MM.1S (cell line): ENCODE results near the gene TET2.

ENCODE experiments used
- DNase-seq: peaks from one replicate; pipeline ENCODE4 v3.0.0-alpha.2; 2015
- H2AFZ ChIP-seq: fragments of 300-600 bp; sonication (generic); 2 replicates; pipeline ENCODE4 v1.6.0; 2016; ENCODE audit warnings: antibody characterized with exemption, low read length
- H3F3A ChIP-seq: fragments of 300-600 bp; sonication (generic); 2 replicates; pipeline ENCODE4 v1.6.1; 2016; ENCODE audit warnings: mild to moderate bottlenecking, antibody characterized with exemption, low read length, moderate library complexity, mixed read lengths; ENCODE audit not compliant: insufficient read depth
- H3K27ac ChIP-seq: fragments of 300-600 bp; sonication (generic); 2 replicates; pipeline ENCODE4 v1.5.1; 2016; ENCODE audit warnings: mild to moderate bottlenecking, low read length
- H3K27me3 ChIP-seq: fragments of 300-600 bp; sonication (generic); replicated peaks from 2 replicates; pipeline ENCODE4 v1.6.0; 2016; ENCODE audit warnings: low read length; ENCODE audit not compliant: insufficient read depth
- H3K36me3 ChIP-seq: fragments of 300-600 bp; sonication (generic); replicated peaks from 2 replicates; pipeline ENCODE4 v1.6.1; 2016; ENCODE audit warnings: mild to moderate bottlenecking, low read length, mixed read lengths; ENCODE audit not compliant: insufficient read depth
- H3K4me1 ChIP-seq: fragments of 300-600 bp; sonication (generic); 2 replicates; pipeline ENCODE4 v1.6.1; 2016; ENCODE audit warnings: low read length, mixed read lengths
- H3K4me2 ChIP-seq: fragments of 300-600 bp; sonication (generic); 2 replicates; pipeline ENCODE4 v1.6.0; 2016; ENCODE audit warnings: low read depth, low read length
- H3K4me3 ChIP-seq: fragments of 300-600 bp; sonication (generic); 2 replicates; pipeline ENCODE4 v1.5.1; 2016; ENCODE audit warnings: low read length, mixed read lengths
- H3K79me2 ChIP-seq: fragments of 300-600 bp; sonication (generic); 2 replicates; pipeline ENCODE4 v1.6.1; 2016; ENCODE audit warnings: mixed run types, low read length, mixed read lengths
- H3K9ac ChIP-seq: fragments of 300-600 bp; sonication (generic); 2 replicates; pipeline ENCODE4 v1.6.1; 2016; ENCODE audit warnings: low read length, mixed read lengths
- H3K9me2 ChIP-seq: fragments of 300-600 bp; sonication (generic); replicated peaks from 2 replicates; pipeline ENCODE4 v1.6.1; 2016; ENCODE audit warnings: mild to moderate bottlenecking, low read length, mixed read lengths; ENCODE audit not compliant: insufficient read depth
- H3K9me3 ChIP-seq: fragments of 300-600 bp; sonication (generic); replicated peaks from 2 replicates; pipeline ENCODE4 v1.6.1; 2016; ENCODE audit warnings: mild to moderate bottlenecking, low read length, mixed read lengths; ENCODE audit not compliant: insufficient read depth
- H4K20me1 ChIP-seq: fragments of 300-600 bp; sonication (generic); 2 replicates; pipeline ENCODE4 v1.6.1; 2016; ENCODE audit warnings: mild to moderate bottlenecking, low read length, moderate library complexity, mixed read lengths; ENCODE audit not compliant: insufficient read depth
- CTCF ChIP-seq: fragments of 300-600 bp; sonication (generic); IDR thresholded peaks from 2 replicates; pipeline ENCODE4 v1.5.1; 2016; ENCODE audit warnings: antibody characterized with exemption, low read length, mixed read lengths
- EZH2 ChIP-seq: fragments of 300-600 bp; sonication (generic); optimal IDR thresholded peaks from 2 replicates; pipeline ENCODE3; 2017; ENCODE audit warnings: low read depth, mild to moderate bottlenecking, antibody characterized with exemption, low read length, mixed read lengths
- EZH2phosphoT487 ChIP-seq: fragments of 300-600 bp; sonication (generic); IDR thresholded peaks from 2 replicates; pipeline ENCODE4 v1.6.1; 2018; ENCODE audit warnings: antibody characterized with exemption, low read length

Gene TET2

GRCh38 chr4:105192910-105193309, 46.2 kb downstream of the TET2 start:
- no peaks in the 10 kb centered on the region for H3K9me2 ChIP-seq
- H3K9me3 ChIP-seq = no peaks in the 10 kb centered on the region
- H3K27me3 ChIP-seq = no peaks in the 10 kb centered on the region
- H3K36me3 ChIP-seq = no peaks in the 10 kb centered on the region
- no peak overlapping the region for H2AFZ ChIP-seq
- no peak overlapping the region for H3K4me2 ChIP-seq
- TF ChIP-seq CTCF (no peak), EZH2phosphoT487 (no peak), EZH2 (no peak)
- peaks cover 12% of the 10 kb centered on the region for H3F3A ChIP-seq
- H3K27ac ChIP-seq = no peak overlapping the region
- no peaks in the 10 kb centered on the region for H4K20me1 ChIP-seq
- no peak overlapping the region for H3K9ac ChIP-seq
- H3K79me2 ChIP-seq = no peaks in the 10 kb centered on the region
- H3K4me1 ChIP-seq = peaks cover 17% of the 10 kb centered on the region
- H3K4me3 ChIP-seq = no peak overlapping the region
- DNase-seq = no peak

GRCh38 chr4:105193536-105193935, 46.9 kb downstream of the TET2 start:
- Histone ChIP-seq H3K36me3 (no peaks in the 10 kb centered on the region), H3K27ac (no peak overlapping the region), H3K9ac (no peak overlapping the region), H3K4me1 (peaks cover 17% of the 10 kb centered on the region), H3K79me2 (no peaks in the 10 kb centered on the region), H3F3A (peaks cover 12% of the 10 kb centered on the region), H3K27me3 (no peaks in the 10 kb centered on the region), H3K4me2 (no peak overlapping the region), H3K9me3 (no peaks in the 10 kb centered on the region), H4K20me1 (no peaks in the 10 kb centered on the region), H2AFZ (no peak overlapping the region), H3K9me2 (no peaks in the 10 kb centered on the region), H3K4me3 (no peak overlapping the region)
- TF ChIP-seq EZH2 (no peak), EZH2phosphoT487 (no peak), CTCF (no peak)
- no peak for DNase-seq

GRCh38 chr4:105194328-105195231, 47.9 kb downstream of the TET2 start:
- H2AFZ ChIP-seq = no peak overlapping the region
- DNase-seq = peak; percentile 49
- H3K9me2 ChIP-seq = no peaks in the 10 kb centered on the region
- no peaks in the 10 kb centered on the region for H3K79me2 ChIP-seq
- TF ChIP-seq EZH2 (no peak), EZH2phosphoT487 (no peak), CTCF (no peak)
- peaks cover 12% of the 10 kb centered on the region for H3F3A ChIP-seq
- H3K27me3 ChIP-seq = no peaks in the 10 kb centered on the region
- H3K27ac ChIP-seq = peak overlapping the region; percentile 8; the same call in 1 of the 2 replicates
- no peak overlapping the region for H3K4me3 ChIP-seq
- no peaks in the 10 kb centered on the region for H4K20me1 ChIP-seq
- H3K36me3 ChIP-seq = no peaks in the 10 kb centered on the region
- H3K4me1 ChIP-seq = peaks cover 17% of the 10 kb centered on the region
- H3K9me3 ChIP-seq = no peaks in the 10 kb centered on the region
- H3K9ac ChIP-seq = no peak overlapping the region
- H3K4me2 ChIP-seq = peak overlapping the region; percentile 30; the same call in 1 of the 2 replicates
